ENCODE measurements around the gene ATP6V1C2.

The ATP6V1C2 gene

DNA sequence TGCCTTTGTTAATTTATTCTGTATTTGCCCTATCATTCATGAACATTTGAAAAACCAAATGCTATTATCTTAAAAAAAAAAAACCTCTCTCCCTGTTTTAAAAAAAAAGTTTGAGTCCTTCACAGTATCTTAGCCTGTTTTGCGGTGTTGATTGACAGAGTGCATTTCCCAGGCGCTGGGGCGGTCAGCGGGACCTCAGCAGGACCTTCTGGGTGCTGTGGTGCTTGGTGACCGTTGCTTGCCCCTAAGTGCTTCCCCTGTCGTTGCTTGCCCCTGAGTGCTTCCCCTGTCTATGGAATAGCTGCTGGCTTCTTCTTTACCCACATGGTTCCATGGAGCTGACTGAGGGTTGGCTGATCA is 12.1 kb downstream of the ATP6V1C2 start:
- DNase-seq (ENCODE audit: low read depth), result no peak

DNA sequence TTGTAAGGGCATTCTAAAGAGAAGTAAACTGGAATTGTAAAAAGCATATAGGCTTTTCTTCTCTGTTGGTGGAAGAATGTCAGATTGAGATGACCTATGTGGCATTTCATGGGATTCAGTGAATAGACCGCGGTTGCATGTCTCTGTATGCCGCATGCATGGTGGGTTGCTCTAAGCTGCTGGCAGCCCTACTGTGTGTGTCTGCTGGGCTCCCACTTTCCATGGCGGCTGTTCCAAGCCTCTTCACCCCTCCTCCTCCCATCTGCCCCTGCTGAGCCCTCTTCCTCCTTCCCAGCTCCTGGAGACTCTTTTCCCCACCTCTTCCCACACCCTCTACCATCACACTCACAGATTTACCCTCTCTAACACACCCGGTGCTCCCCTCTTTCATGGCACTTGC is 12.6 kb downstream of the ATP6V1C2 start:
- no peak for DNase-seq (ENCODE audit: low read depth)

DNA sequence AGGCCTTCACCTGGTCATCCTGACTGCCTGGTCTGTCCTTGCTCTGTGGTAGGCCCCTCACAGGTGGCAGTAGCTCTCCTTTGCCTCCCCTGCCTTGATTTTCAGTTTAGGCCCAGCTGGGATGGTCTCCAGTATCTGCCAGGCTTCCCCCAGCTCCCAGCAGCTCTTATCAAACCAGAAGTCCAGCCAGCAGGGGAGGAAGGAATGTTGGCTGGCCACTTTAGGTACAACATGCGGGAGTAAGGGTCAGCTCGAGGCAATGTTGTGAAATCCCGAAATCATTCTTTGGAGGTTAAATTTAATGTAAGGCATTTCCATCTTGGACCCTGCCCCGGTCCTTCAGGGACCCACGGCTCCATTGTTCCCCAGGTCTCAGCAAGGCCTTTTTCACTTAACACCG is 16.8 kb downstream of the ATP6V1C2 start:
- DNase-seq (ENCODE audit: low read depth), result no peak

DNA sequence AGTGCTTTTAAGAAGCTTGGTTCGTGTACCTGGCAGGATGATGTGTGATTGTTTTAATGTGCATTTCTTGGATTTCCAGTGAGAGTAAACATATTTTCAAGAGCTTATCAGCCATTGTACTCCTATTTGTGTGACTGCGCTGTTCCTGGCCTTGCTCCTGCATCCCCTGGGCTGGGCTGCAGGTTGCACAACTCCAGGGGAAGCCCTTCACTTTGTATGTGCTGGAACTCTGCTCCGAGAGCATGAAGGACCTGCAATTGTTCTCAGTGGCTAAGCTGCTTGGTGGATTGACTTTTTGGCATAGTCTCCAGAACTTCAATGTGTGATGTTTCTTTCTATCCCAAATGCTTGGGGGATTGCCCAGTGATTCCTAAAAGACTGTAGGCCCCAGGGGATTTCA is 18.8 kb downstream of the ATP6V1C2 start:
- DNase-seq (ENCODE audit: low read depth), result no peak

DNA sequence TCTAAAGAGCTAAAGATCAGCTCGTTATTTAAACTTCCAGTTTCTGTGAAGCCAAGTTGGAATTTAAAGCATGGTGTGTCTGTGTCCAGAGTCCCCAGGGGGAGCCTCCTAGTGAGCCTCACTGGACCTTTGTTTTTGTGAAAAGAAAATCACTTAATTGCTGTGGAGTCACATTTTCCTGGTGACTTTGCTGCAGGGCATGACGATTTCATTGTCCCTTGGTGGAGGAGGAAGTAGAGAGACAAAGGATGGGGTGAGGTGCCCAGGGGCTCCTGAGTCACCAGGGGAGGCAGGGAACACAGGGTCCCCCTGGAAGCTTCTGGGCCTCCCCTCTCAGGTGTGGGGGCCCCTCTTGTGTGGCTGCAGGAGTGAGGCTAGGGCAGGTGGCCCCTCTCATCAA is 19.7 kb downstream of the ATP6V1C2 start:
- DNase-seq (ENCODE audit: low read depth), result no peak

DNA sequence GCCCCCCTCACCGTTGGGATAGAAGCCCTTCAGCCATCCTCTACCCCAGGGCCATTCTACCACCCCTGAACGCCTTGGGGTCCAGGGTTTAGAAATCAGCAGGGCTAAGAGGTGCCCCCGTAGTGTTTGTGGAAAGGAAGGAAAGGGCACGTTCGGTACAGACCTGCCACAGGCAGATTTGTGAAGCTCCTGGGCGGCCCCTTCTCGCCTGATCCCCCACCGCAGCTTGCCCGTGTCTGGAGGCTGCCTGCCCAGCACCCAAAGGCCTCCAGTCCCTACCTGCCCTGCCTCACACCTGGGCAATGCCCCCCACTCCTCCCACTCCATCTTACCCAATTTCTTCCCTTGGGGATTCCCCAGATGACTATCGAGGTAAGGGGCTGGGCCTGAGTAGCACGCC is 21.2 kb downstream of the ATP6V1C2 start:
- DNase-seq (ENCODE audit: low read depth), result no peak

DNA sequence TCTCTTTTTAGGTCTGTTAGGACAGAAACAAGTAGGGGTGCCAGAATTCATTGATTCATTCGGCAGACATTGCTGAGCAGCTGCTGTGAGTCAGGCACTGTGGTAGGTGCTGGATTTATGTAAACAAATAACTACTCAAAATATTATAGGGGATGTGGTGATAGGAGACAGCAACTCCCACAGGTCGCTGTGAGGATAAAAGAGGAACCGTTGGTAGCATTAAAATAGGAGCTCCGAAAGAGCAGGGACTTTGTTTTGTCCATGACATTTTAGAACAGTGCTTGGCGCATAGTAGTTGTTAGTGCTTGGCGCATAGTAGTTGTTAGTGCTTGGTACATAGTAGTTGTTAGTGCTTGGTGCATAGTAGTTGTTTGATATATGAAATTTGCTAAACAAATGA is 29.2 kb downstream of the ATP6V1C2 start:
- no peak for DNase-seq (ENCODE audit: low read depth)

DNA sequence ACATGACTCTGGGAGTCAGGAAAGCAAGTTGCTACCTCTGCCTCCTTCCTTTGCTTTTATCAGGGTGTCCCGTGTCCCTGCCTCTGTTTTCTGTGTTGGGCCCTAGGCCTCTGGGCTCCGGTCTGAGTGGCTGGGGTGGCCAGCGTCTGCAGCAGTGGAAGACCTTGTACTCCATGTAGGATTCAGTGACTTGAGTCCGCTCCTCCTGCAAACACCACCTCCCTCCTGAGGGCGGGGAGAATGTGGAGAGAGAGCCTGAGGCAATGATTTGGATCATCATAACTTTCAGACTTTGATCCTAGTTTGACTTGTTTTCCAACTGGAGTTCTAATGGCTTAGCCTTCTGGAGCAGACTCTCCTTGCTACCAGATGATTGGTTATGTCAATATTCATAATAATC is 30.8 kb downstream of the ATP6V1C2 start:
- DNase-seq (ENCODE audit: low read depth), result no peak

DNA sequence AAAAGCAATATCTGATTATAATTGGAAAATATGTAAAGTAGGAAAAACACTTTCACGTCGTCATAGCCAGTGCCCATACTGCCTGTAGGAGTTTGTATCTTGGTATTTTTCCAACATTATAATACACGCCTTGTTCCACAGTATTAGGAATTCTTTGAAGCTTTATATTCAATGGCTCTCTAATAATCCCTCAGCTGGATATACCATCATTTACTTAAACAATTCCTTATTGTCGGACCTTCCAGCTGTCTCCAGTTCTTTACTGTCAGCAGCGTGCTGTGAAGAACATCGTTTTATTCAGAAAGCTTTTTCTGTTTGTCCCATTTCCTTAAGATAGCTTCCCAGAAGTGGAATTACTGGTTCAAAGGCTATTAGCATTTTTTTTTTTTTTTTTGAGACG is 31.7 kb downstream of the ATP6V1C2 start:
- DNase-seq (ENCODE audit: low read depth), result no peak

DNA sequence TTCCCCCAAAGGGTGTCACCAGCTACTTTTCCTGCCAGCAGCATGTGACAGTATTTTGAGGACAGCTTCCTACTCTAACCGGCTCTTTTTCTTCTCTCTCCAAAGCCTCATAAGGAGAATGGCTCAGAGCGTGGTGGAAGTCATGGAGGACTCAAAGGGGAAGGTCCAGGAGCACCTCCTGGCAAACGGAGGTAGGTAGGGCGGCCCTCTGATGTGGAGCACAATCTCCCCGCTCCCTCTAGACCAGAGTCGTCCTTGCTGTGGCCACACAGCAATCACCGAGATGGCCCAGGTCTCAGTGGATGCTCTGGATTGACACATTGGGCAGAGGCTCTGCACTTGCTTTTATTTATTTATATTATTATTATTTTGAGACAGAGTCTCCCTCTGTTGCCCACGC is 32.4 kb downstream of the ATP6V1C2 start:
- no peak for DNase-seq (ENCODE audit: low read depth)

DNA sequence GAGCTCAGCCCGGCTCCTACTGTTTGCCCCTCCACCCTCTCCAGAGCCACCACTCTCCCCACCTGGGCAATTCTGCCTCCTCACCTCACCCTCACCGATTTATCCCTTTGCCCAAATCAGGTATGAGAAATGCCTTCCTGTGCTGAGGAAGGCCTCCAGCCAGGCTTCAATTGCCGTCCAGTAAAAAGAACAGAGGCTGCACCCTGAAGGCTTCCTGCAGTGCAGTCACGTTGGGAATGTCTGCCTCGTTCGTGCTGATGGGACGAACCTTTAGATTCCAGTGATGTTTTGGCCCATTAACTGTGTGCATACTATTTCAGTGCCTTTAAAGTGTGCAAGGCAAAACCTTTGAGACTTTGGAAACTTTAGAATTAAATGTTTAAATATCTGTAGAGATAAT is 34.2 kb downstream of the ATP6V1C2 start:
- no peak for DNase-seq (ENCODE audit: low read depth)

DNA sequence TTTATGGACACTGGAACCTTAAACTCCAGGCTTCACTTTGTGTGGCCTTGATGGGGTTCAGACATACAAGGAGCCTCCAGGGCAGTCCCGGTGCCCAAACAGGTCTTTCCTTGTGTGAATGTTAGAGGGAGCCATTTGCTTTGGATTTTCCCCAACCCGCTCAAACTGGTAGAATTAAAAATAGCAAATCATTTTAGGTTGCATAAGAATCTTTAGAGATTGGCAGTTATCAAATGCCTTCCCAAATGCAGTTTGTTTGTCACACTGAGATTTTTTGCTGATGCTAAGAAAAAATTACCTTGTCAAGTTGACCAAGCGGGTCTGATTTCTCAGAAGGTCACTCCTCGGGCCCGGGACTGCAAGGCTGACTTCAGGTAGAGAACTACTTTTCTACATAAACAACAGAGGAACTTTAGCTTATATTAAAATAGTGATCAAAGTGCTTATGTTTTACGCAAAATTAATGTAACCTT is 36.4 kb downstream of the ATP6V1C2 start:
- no peak for DNase-seq (ENCODE audit: low read depth)

DNA sequence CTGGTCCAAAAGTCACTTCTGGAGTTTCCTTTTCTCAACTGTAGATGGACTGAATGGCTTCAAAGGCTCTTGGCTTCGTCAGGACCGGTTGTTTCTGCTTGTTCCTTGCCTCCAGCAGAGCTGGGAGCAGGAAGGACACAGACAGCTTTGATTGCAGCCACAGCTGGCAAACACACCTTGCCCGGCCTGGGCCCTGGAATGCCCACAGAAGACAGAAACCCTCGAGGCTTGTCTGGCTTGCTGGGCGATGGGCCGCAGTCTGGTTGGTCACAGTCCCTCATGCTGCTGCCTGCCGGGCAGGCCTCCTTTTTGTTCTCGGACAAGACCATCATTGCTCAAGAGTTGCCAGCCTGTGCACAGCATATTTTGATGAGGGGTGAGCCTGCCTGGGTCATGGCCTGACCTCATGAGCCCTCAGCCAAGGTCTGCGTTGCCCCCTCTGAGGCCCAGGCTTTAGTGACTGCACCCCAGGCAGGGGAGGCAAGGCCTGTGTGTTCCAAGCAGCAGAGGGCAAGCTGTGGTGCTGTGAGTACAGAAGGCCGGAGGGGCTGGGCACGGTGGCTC is 37.8 kb downstream of the ATP6V1C2 start:
- no peak for DNase-seq (ENCODE audit: low read depth)

DNA sequence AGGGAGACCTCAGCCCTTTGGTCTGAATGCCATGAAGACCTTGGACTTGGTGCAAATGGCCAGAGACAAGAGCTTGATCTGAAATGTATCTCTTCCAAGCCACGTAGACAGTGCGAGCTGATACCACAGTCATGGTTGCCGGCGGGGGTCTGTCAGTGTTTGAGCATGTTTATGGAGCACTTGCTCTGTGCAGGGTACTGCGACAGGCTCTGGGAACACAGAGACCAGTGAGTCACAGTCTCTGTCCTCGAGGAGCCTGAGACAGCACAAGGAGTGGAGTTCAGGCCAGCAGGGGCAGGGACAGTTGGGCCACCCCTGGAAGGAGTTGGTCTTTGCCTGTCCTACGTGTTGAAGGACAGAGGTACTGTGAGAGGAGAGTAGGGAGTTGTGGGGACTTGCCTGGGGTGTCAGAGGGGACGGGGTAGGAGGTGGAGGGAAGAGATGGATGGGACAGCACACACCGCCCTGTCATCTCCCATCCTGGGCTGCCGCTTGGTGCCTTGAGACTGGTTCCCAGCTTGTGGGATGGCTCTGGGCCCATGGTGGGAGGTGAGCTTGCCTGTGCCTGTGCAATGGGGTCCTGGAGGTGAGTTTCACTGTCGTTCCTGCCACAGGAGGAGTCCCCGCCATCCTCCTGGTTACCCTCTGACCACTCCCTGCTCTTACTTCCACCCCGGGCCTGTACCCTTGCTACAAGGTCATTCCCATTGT is 39.5 kb downstream of the ATP6V1C2 start:
- no peak for DNase-seq (ENCODE audit: low read depth)

DNA sequence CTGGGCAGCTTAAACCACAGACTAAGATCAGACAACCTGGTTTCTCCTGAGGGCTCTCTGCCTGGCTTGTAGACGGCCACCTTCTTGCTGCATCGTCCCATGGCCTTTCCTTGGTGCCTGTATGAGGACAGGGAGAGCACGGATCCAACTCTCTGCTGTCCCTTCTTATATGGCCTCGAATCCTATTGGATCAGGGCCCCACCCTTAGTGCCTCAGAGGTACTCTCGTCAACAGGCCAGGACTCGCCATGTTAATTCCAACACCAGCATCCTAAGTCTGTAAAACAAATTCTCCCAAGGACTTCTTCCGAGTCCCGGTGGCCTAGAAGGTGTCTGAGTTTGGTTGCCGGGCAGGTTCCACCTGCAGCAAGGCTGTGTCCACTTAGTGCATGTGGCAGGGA is 40.2 kb downstream of the ATP6V1C2 start:
- DNase-seq (ENCODE audit: low read depth), result no peak

DNA sequence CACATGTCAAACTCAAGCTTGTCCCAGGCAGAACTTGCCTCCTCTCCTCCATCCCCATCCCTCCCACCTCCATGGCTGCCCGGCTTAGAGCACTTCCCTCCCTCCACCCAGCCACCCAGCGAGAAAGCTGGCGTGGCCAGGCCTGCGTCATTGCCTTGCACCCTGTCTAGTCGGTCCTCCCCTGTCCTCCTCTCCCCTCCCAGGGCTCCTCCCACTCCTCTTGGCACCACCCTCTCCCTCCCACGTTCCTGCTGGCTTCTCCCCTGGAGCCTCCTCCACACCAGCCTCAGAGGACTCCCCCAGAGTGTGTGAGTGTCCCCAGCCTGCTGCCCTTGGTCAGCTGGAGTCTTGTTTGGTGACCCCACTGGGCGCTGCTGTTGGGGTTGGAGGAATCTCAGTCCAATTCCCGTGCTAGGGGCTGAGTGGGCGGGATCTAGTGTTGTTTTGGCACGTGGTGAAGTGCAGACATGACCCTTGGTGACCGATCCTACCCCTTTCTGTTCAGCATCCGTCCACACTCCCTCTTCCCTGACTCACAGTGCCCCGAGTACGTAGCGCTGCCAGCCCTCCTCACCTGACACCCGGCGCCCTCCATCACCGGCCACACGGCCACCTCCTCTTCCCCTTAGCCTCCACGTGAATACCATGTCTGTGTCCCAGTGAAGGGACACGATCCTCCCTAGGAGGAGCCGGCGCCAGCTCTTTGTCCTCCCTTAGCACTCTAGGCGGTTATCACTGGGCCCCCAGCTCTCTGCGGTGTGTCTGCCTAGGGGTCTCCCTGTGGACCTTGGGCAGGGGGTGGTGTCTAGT is 41.4 kb downstream of the ATP6V1C2 start:
- DNase-seq (ENCODE audit: low read depth), result no peak

DNA sequence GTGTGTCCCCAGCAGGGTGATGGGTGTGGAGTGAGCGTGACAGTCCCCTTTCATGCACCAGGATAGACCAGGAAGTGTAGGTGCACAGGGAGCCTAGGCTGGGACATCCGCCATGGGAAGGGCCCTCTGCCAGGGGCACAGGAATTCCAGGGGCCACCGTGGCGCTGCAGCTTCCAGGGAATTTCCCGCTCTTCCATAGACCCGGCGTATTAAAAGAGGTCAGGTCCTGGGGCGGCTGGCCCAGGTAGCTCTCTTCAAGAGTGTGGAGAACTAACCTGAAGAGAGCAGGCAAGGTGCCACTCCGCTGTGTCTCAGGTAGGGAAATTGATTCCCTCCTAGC is 42.0 kb downstream of the ATP6V1C2 start:
- no peak for DNase-seq (ENCODE audit: low read depth)

DNA sequence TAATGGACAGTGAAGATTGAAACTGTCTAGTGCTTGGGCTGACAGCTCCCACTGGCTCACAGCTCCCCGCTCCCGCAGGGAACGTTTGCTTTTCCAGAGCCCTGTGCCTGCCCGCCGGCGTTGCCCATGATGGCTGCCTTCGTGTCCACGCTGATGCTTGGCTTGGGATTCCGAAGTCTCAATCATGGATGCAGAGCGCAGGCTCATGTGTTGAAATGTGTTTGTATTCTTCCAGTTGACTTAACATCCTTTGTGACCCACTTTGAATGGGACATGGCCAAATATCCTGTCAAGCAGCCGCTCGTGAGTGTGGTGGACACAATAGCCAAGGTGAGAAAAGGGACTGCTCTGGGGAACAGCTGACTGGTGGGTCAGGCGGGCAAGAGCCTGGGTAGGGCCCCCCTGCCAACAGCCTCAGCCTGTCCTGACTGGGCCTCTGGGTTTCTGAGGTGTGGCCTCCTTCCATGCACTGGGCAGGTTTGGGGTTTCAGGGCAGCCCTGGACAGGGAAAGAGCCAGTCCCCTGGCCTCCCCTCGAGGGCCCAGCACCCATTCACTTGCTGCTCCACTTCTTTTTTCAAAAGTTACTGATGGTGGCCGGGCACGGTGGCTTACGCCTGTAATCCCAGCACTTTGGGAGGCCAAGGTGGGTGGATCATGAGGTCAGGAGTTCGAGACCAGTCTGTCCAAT is 42.8 kb downstream of the ATP6V1C2 start:
- DNase-seq (ENCODE audit: low read depth), result no peak

DNA sequence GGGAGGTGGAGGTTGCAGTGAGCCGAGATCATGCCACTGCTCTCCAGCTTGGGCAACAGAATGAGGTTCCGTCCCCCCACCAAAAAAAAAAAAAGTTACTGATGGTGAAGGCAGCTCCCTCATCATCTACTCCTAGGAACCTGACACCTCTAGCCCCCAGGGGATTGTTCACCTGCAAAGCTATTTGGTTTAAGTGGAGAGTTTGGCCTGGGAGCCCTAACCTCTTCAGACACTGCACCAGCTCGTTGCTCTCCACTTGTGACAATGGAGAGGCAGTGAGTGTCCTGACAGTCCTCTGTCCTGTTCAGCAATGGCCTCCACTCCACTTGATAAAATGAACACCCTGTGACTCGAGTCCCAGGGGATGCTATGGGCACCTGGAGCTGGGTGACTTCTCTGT is 43.5 kb downstream of the ATP6V1C2 start:
- no peak for DNase-seq (ENCODE audit: low read depth)

DNA sequence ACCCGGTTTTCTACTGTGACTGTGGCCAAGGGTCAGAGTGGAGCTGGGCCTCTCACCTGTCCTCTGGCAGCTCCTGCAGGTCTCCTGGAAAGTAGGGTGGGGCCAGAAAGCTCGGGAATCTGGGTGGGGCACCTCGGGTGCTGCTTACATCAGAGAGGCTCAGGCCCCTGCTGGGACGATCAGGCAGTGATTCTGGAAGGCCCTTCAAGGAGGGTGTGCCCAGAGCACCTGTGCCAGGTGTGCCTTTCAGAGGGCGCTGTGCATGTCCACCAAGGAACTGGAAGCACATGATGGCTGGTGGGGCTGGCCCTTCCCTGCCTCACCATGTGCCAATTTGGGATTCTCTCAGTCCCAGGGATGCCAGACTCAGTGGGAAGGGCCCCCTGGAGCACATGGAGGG is 44.0 kb downstream of the ATP6V1C2 start:
- no peak for DNase-seq (ENCODE audit: low read depth)

DNA sequence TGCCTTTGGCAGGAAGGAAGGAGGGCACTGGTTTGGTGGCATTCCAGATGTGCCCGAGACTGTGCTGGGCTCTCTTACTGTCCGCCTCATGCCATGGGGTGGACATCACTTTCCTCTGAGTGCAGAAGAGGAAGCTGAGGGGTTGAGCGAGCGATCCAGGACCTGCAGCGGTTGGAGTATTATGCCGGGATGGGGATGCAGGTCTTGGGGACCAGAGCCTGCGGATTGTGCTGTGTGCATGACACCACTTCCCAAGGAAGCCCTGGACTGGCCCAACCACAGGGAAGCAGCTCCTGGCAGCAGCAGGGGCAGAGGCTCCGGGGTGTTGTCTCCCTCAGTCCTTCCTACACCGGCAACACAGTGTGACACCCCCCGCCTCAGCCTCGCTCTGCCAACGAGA is 44.5 kb downstream of the ATP6V1C2 start:
- no peak for DNase-seq (ENCODE audit: low read depth)

DNA sequence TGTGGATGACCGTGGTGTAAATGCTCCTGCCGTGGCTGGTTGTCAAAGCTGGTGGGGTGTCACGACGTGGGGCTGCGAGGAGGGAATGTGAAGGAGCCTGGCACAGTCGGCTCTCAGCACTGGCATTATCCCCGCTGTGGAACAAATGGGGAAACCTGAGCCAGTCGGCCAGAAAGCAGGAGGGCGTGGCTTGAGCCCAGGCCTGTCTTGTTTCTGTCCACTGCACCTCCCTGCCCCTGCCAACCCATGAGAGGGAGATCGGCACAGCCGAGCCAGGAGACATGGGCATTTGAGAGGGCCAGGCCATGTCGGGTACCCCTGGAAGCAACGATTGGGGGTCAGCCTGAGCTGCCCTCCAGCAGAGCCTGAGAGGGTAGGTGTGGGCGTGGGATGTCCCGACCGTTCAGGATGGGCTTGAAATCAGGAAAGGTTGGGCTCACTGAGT is 46.7 kb downstream of the ATP6V1C2 start:
- DNase-seq (ENCODE audit: low read depth), result no peak

Measured in GM04504 (cell line).